Upper lobe of left lung (tissue), 6 donors: ENCODE results near the gene DLG5. TPM values are rescaled to one million over a fixed set of nuclear protein-coding genes. Genes with fewer than 3 reads are reported as not detected.

ENCODE experiments used
- ATAC-seq, 2 donors: fragments of 200-7000 bp; cut with Tn5 transposase; one replicate each; pipeline ENCODE4 v1.9.1; 2022; ENCODE audit warnings: mild to moderate bottlenecking in 2 of 2, moderate library complexity in 2 of 2; ENCODE audit not compliant: low FRiP score in 2 of 2
- DNase-seq, 2 donors: peaks; one replicate each; pipeline ENCODE4 v3.0.0-alpha.2; 2019 to 2020
- H3K27ac ChIP-seq, 4 donors: fragments of 200-600 bp; sonication (generic); one replicate each; pipeline ENCODE4 v1.5.1; 2016 to 2019
- H3K27me3 ChIP-seq, 4 donors: fragments of 200-600 bp; sonication (generic); one replicate each; pipeline ENCODE4 v1.5.1; 2017 to 2019
- H3K36me3 ChIP-seq, 4 donors: fragments of 200-600 bp; sonication (generic); one replicate each; pipeline ENCODE4 v1.5.1; 2016 to 2019
- H3K4me1 ChIP-seq, 4 donors: fragments of 200-600 bp; sonication (generic); one replicate each; pipeline ENCODE4 v1.5.1; 2018 to 2019
- H3K4me3 ChIP-seq, 4 donors: fragments of 200-600 bp; sonication (generic); one replicate each; pipeline ENCODE4 v1.5.1; 2017 to 2019; ENCODE audit warnings: mild to moderate bottlenecking in 2 of 4, moderate library complexity in 1 of 4
- H3K9me3 ChIP-seq, 4 donors: fragments of 200-600 bp; sonication (generic); one replicate each; pipeline ENCODE4 v1.5.1; 2018 to 2019
- CTCF ChIP-seq, 6 experiments: fragments of 450-650 bp in 4 of 6; fragments of 200-600 bp in 2 of 6; sonication (generic) in 2 of 6; IDR thresholded peaks; one replicate each; pipeline ENCODE4 v1.5.1; 2016 to 2019; ENCODE audit warnings: antibody characterized with exemption in 6 of 6
- EP300 ChIP-seq, 4 donors: sonication (generic); formaldehyde crosslinking; IDR thresholded peaks; one replicate each; pipeline ENCODE4 v1.5.1; 2017; ENCODE audit warnings: antibody characterized with exemption in 4 of 4, control low read depth in 2 of 4
- POLR2A ChIP-seq, 4 donors: fragments of 450-650 bp; IDR thresholded peaks; one replicate each; pipeline ENCODE4 v1.5.1; 2016 to 2017; ENCODE audit warnings: antibody characterized with exemption in 4 of 4, mild to moderate bottlenecking in 2 of 4
- POLR2AphosphoS5 ChIP-seq, 2 donors: sonication (generic); formaldehyde crosslinking; IDR thresholded peaks; one replicate each; pipeline ENCODE4 v1.5.1; 2017; ENCODE audit warnings: antibody characterized with exemption in 2 of 2
- WGBS, 2 donors: methylation state at CpG; one replicate each; pipeline ENCODE4 v1.1.5; 2017 to 2018; 5-methylcytosine and 5-hydroxymethylcytosine counted together
- total RNA-seq, 6 donors: library from RNA; depleted of rRNA in 4 of 6; stranded (reverse); fragments of >200 nt in 4 of 6; gene quantifications; one replicate each; pipeline versions ENCODE4 v1.1.0 to v1.2.1, GENCODE V29; 2016 to 2021
- donor health status: DM: no; HTN: no; CAD: no; lungs with moderate emphysema.
- donor health status: DM: no; HTN: yes; CAD: no; lungs with severe emphysema.

DLG5 gene
- total RNA-seq, 6 donors from 2014 or later: 14.6 to 51.3 (median 23.4) TPM

GRCh38 chr10:77821036-77821435, 105.5 kb downstream of the DLG5 start:
- no peaks in the 10 kb centered on the region for H3K9me3 ChIP-seq
- H3K27ac ChIP-seq: no peak overlapping the region
- WGBS, 2 donors: 95 to 97% methylated on average over 9 to 14 of the region's 15 CpGs
- DNase-seq: no peak
- no peaks in the 10 kb centered on the region for H3K27me3 ChIP-seq
- TF ChIP-seq EP300 (IDR thresholded peaks at IDR 0.05): no peak
- no peak for TF ChIP-seq CTCF (IDR thresholded peaks at IDR 0.05)
- no peak for TF ChIP-seq POLR2AphosphoS5 (IDR thresholded peaks at IDR 0.05)
- TF ChIP-seq POLR2A (IDR thresholded peaks at IDR 0.05): no peak
- peaks cover 11 to 81% (median 59%) of the 10 kb centered on the region in 4 donors for H3K36me3 ChIP-seq
- H3K4me3 ChIP-seq: no peak overlapping the region
- no peak for ATAC-seq
- no peaks in the 10 kb centered on the region for H3K4me1 ChIP-seq

DNA sequence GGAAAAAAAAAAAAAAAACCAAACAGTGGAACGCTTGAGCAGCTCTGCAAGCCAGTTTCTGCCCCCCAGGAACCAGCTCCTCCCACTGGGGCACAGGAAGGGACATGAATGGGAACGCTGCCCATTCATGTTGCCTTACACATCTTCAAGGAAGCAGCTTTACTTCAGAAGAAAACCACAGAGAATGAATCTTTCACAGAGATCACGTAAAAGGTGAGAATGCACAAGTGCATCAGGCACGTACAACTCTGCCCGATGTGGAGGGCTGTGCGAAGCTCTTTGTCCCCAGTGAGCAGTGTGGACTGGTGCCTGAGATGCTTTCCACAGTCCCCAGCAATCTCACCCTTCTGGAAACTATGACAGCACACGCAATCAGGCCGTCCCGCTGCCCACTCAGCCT, 106.2 kb downstream of the DLG5 start:
- peaks cover 11 to 86% (median 62%) of the 10 kb centered on the region in 4 donors for H3K36me3 ChIP-seq
- 84 to 90% methylated on average over 8 to 9 of the region's 9 CpGs for WGBS, 2 donors
- H3K27me3 ChIP-seq: no peaks in the 10 kb centered on the region
- H3K4me1 ChIP-seq: no peaks in the 10 kb centered on the region
- TF ChIP-seq POLR2AphosphoS5 (IDR thresholded peaks at IDR 0.05) (no peak), EP300 (IDR thresholded peaks at IDR 0.05) (no peak), CTCF (IDR thresholded peaks at IDR 0.05) (no peak), POLR2A (IDR thresholded peaks at IDR 0.05) (no peak)
- no peak overlapping the region for H3K4me3 ChIP-seq
- H3K9me3 ChIP-seq: no peaks in the 10 kb centered on the region
- ATAC-seq (no peak), DNase-seq (no peak)
- H3K27ac ChIP-seq: no peak overlapping the region

DNA sequence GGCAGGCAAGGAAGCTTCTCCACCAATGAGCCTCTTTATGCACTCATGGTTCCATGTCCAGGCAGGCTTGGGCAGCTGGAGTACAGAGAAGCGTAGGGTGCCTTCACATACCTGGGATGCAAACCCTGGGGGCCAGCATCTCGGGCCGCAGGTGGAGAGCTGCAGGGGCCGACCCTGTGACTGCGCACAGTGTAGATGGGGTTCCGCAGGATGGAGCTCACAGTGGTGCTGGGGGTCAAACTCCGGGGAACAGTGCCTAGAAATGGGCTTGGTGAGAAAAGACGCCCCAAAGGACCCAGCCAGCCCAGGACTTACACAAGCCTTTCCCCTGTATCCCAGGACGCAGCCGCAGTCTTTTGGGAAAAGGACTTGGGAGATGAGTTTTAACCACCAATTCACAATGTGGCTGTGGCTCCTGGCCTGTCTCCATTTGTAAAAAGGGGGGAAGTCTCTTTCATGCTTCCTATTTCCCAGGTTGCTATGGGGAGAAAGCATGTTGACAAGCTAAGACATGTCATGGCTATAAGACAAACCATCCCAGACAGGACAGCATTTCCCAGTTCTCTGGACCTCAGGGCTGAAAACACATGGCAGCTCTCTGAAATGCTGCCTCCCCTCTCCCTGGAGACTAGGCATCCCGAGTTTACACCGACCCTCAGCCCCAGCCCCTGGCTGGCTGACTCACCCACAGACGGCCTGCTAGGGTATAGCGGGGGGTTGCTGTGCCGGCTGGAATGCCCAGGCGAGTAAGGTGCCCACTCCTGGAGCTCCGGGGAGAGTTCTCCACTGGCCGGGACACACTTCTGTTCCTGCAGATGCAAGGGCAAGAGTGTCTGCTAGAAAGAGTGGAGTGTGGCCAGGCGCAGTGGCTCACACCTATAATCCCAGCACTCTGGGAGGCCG, 107.1 kb downstream of the DLG5 start:
- ATAC-seq: no peak
- Histone ChIP-seq H3K4me3 (no peak overlapping the region), H3K4me1 (no peaks in the 10 kb centered on the region), H3K27ac (no peak overlapping the region), H3K9me3 (no peaks in the 10 kb centered on the region), H3K27me3 (no peaks in the 10 kb centered on the region), H3K36me3 (peaks cover 13 to 87% (median 62%) of the 10 kb centered on the region in 4 donors)
- DNase-seq: no peak
- TF ChIP-seq POLR2A (IDR thresholded peaks at IDR 0.05): no peak
- TF ChIP-seq EP300 (IDR thresholded peaks at IDR 0.05): no peak
- TF ChIP-seq POLR2AphosphoS5 (IDR thresholded peaks at IDR 0.05): no peak
- TF ChIP-seq CTCF (IDR thresholded peaks at IDR 0.05): no peak
- WGBS, 2 donors: 86 to 94% methylated on average over 8 to 20 of the region's 20 CpGs

DNA sequence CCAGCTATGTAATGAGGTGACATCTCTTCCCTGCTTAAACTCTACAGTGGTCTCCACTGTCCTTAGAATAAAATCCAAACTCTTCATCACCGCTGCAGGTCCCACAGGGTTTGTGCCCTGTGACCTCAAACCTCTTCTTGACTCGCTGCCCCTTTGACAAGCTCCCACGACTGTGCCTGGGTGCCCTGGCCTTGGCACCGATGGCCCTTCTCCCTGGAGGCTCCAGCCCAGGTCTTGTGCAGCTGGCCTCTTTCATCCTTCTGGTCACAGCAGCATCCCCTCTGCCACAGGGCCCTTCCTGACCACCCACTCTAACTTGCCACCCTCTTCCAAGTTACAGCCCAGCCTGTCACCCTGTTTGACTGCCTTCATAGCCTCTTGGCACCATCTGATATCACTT, 108.2 kb downstream of the DLG5 start:
- 93 to 94% methylated on average over 4 of the region's 4 CpGs for WGBS, 2 donors
- Histone ChIP-seq H3K9me3 (no peaks in the 10 kb centered on the region), H3K27me3 (no peaks in the 10 kb centered on the region), H3K36me3 (peaks cover 13 to 89% (median 62%) of the 10 kb centered on the region in 4 donors), H3K4me1 (no peaks in the 10 kb centered on the region), H3K27ac (no peak overlapping the region), H3K4me3 (no peak overlapping the region)
- no peak for ATAC-seq
- no peak for DNase-seq
- TF ChIP-seq POLR2AphosphoS5 (IDR thresholded peaks at IDR 0.05) (no peak), CTCF (IDR thresholded peaks at IDR 0.05) (no peak), EP300 (IDR thresholded peaks at IDR 0.05) (no peak), POLR2A (IDR thresholded peaks at IDR 0.05) (no peak)
